NCI-H1436 treated with DMSO at 0.1 percent for 48 hours (cell line): Measurements from ENCODE around the gene DLK1.

Source experiments
- DNase-seq: peaks from one replicate; lab custom pipeline; 2025; lab: John Stamatoyannopoulos, UW

Gene DLK1

DNA sequence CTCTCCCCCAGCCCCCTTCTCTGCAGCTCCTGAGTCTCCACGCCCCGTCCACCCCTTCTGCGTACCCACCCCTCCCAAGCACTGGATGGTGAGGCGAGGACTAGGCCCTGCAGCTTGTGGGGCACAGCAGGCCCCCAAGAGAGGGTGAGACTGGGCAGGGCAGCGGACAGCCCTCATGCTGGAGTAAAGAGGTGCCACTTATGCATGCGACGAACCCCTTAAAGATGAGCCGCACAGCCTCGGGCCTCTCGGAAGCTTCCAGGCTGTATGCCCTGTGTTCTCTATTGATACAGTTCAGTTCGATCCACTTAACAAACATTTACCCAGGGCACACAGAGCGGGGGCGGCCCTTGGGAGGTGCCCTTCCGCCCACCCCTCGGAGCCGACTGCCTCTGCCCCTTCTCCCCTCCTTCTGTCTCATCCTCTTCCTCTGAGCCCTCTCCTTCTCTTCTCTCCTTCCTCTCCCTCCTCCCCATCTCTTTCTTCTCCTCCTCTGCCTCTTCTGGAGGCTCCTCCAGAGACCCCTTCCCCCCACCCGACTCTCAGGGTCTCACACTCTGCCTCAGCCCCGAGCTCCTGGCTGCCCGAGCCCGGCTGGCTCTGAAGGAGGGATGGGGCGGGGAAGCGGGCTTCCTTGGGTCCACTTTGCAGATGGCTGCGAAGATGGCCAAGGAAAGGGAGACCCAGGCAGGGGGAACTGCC is 32.7 kb upstream of the DLK1 start:
- no peak for DNase-seq

DNA sequence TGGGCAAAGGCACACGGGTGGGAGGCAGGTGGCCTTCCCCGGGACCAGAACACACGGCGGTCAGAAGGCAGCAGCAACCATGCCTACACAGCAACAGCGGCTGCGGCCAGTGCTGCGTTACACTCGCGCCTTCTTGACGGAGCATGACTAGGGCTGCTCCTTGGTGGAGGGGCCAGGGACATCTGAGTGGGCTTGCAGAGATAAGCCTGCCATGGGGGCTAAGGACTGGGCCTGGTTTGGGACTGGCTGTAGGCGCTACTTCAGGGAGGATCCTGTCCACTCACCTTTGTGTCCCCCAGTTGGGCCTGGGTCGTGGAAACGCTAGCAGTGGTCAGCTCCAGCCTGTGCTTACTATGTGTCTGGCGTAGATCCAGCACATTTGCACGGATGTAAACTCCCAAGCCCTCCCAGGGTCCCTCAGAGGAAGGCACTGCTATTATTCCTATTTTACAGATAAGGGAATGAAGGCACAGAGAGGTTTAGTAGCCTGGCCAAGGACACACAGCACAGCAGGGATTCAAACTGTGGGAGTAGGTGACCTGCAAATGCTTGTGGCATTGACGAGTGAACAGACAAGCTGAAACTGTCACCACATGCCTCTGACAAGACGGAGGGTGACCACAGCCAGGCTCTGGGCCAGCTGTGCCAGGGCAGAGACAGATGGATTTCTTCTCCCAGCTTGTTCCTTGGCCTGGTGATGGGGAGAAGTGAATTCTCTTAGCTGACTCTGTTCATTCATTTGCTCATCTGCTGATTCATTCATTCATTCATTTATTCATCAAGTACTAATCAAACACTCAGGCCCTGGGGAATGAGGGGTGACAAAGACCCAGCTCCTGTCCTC is 31.9 kb upstream of the DLK1 start:
- DNase-seq = no peak

DNA sequence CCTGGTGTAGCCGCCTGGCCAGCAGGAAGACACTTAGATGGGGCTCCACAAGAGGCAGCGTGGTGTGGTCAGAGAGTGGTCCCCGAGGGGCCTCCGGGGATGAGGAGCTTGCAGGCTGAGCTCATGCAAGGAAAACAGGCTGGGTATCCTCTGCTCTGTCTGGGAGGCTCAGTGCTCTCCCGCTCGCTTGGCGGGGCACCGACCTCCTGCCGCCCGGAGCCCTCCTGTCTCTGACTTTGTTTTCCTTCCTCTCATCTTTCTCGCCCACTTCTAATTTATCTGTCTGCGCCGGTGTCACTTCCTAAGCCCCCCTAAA is 31.3 kb upstream of the DLK1 start:
- no peak for DNase-seq

DNA sequence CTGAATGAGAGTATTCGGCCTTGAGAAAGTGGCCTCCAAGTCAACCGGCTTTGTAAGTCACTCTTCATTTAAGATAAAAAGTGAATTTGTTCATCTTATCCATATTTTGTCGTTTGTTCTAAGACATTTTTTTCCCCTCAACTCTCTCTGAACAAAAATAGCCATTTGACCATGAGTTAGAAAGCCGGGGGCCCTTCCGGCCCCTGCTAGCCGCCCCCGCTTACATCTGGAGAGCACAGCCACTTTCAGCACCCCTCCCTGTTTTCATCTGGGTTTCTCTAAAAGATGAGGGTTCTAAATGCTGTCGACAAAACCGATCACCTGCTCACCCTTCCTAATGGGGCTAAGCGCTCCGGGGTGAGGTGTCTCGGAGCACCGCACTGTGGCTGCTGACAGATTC is 30.7 kb upstream of the DLK1 start:
- no peak for DNase-seq

DNA sequence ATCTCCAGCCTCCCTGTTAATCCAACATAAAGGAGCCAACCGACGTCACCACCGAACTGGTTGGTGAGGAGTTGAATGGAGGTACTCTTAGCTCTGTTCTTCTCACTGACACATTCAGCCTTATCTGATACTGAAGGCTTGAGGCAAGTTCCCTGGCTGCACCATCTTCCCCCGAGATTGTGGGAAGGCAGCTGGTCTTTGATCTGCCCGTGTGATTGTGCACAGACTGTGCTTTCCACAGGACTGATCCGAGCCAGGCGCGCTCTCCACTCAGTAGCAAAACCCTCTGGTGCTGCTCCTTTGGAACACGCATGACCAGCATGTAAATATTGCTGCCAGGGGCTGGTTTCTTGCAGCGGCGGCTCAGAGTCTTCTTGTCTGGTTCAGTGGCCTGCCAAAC is 30.1 kb upstream of the DLK1 start:
- DNase-seq = no peak

DNA sequence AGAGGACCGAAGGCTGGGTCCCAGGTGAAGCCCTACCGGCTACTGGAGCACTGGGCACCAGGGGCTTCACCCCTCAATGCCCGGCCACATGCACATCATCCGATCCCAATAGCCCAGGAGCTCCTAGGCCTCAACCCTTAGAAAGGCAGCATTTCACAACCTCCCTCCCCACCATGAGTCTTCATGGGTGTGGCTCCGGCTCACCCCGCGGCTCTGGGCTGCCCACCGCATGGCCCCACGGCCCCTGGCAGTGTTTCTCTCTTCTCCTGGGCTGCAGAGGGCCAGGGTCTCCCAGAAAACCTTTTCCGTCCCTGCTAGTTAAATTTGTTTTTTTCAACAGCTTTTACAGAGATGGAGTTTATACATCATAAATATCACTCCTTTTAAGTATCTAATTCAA is 28.6 kb upstream of the DLK1 start:
- no peak for DNase-seq

DNA sequence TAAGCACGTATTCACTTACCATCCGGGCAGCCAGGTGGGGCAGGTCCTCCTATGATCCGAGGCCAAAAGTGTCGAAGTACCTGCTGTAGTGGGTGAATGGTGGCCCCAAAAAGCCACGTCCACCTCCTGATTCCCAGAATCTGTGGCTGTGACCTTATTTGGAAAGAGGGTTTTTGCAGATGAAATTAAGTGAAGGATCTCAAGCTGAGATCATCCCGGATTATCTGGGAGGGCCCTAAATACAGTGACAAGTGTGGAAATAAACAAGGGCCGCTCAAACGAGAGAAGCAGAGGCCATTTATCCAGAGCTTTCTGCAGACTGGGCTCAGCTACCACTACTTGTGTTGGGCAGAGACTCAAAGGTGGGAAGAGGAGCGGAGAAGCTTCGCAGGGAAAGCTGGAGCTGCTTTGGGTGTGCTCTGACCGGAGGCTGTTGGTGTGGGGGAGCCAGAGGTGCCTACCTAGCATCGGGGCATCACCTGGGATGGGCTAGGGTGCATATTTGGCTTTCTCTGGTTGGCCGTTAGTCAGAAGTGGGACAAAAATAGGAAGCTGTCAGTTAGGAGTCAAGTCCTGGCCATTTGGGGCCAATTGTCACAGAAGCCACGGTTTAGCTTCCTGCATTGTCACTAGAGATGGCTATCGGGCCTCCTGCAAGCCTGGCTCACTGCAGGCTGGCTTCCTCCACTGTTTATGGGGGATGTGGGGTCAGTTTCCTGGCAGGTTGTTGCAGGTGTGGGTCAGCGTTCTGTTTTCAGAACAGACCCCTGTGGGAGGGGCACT is 27.8 kb upstream of the DLK1 start:
- DNase-seq = no peak

DNA sequence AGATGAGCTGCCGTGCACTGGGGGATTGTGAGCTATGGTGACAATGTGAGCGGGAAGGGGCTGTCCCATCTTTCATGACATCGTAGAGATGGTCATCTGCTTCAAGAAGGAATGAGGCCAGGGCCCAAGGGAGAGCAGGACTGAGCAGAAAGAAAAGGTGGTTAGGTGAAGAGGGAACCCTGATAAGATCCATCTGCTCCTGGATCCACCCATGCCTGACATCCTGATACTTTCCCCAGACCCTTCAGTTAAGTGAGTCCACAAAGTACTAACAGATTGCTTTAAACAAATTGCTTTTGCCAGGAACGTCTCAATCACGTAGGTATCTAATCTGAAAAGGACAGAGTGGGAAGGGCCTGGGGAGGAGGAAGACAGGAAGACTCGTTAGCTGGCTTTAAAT is 25.4 kb upstream of the DLK1 start:
- DNase-seq = no peak

DNA sequence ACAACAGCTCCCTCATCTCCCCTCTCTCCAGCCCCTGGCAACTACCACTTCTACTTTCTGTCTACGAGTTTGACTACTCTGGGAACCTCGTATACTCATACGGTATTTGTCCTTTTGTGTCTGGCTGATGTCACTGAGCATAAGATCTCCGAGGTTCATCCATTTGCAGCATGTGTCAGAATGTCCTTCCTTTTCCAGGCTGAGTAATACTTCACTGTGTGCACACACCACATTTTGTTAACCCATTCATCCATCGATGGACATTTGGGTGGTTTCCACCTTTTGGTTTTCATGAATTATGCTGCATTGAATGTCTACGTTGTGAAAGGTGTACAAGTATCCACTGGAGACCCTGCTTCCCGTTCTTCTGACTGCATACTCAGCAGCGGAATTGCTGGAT is 24.1 kb upstream of the DLK1 start:
- no peak for DNase-seq

DNA sequence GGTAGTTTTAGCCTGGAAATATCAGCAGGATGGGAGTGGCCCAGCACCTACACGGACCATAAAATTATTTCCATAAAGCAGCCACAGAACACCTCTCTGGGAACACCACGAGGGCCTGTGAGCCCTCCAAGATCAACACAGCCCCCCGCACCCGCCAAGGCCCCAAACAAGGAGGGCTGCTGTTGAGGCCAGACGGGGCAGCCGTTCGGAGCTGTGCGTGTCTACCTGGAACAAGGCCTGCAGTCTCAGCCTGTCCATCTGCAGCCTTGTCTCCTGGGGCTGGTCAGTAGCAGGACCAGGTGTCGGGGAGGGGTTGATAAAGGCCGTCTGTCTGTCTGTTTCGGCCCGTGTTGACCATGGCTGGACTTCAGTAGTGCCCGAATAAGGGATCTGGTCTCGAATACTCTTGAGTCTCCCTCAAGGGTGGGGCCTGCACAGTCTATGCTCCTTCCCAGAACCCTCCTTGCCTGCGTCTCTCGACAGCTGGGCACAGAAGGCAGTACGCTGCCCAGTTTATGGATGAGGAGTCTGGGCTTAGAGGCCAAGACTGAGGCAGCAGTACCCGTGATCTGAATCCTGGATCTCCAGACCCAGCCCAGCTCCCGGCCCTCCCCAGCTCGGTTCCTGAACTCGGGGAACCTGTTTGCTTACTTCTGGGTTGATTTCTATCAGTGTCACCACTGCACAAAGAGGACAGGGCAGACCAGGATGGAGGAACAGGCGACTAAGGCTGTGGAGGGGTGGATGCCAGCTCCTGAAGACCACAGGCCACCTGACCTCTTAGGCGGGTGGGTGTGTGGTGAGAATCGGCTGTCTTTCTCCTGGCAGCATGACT is 23.1 kb upstream of the DLK1 start:
- DNase-seq = no peak

DNA sequence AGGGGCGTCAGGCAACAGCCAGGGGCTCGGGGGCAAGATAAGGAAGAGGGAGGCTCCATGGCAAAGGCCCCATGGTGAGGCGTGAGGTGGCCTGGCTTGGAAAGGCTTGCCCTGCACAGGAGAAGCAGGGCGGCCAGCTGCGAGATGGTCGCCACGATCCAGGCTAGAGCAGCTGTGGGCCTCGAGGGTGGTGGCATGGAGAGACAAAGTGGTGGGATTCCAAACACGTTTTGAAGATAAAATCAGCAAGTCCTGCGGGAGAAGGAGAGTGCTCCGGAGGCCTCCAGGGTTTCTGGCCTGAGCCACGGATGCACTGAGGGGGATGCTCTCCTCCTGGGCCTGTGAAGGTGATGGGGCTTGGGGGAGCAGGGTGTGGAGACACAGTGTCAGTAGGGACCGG is 20.5 kb upstream of the DLK1 start:
- no peak for DNase-seq

DNA sequence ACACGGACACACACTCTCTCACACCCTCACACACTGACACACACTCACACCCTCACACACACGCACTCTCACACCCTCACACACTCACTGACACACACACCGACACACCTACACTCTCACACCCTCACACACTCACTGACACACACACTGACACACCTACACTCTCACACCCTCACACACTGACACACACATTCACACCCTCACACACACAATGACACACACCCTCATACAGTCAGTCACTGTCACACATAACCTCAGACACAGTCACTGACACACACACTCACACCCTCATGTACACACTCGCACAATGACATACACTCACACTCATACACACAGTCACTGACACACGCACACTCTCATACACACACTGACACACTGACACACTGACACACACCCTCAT is 19.8 kb upstream of the DLK1 start:
- DNase-seq = no peak

DNA sequence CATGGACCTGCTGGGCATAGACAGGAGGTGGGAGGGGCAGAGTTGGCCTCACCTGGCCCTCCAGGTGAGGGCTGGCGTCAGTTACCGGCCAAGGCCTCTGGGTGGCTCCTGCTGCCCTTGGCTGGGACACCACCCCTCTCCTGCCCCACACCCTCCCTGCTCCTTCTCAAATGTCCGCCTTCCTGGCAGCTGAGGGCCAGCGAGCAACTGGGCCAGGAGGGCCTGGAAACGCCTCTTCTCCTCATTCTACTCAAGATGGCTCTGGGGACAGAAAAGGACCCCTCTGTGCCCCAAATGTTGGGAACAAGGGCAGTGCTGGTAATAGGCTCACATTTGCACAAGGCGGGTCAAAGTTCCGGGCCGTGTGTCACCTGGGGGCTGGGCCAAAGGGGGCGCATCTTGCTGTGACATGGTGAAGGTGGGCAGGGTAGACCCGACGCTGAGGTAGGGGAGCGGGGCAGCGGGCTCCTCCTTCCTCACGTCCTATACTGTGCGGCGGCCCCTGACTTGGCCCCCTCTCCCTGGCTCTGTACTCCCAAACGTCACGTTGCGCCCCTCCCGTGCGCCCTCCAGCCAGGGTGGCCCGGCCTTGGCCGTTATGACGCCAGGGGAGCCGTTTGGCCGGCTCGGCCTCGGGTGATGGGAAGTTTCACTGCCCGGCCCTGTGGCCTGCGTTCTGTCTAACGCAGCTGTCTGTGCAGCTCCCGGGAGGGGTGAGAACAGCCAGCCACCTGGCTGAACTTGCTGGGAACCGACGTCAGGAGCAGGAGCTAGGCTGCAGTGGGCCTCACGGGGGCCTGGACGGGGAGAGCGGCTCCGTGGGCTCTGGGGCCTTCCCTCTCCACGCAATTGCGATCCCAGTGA is 18.0 kb upstream of the DLK1 start:
- DNase-seq = no peak

DNA sequence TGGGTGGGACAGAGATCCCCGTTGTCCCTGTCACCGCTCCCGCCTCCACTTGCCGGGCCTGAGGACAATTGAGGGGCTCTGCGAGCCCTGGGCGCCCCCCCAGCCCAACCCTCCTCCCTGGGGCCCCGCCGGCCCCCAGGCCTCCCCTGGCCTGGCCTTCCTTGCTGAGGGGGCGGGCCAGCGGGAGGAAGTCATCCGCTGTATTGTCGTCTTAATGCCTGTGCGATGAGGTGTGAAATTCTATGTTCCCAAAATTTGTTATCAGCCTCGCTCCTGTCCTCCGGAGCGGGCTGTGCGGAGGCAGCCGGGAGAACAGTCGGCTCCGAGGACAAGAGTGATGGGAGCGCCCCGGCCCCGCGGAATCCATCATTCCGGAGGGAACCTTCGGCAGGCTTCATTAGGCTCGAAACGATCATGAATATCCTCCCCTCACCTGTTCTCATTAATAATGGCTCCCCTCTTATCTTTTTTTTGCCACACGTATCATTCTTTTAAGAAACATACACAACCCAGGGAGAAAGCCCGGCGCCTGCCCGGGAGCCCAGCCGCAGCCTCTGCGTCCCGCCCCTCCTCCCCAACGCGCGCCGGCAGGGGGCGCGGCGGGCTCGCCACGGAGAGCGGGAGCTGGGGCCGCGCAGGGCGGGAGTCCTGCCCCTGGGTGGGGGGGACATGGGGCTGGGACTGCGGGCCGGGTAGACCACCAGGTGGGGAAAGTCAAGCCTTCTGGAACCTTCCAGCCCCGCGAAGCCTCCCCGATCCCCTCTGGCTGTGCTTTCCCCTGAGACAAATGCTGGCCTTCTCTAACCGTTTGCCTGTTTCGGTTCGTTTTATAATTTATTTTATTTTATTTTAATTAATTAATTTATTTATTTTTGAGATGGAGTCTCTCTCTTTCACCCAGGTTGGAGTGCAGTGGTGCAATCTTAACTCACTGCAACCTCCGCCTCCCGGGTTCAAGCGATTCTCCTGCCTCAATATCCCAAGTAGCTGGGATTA is 17.1 kb upstream of the DLK1 start:
- DNase-seq = no peak

DNA sequence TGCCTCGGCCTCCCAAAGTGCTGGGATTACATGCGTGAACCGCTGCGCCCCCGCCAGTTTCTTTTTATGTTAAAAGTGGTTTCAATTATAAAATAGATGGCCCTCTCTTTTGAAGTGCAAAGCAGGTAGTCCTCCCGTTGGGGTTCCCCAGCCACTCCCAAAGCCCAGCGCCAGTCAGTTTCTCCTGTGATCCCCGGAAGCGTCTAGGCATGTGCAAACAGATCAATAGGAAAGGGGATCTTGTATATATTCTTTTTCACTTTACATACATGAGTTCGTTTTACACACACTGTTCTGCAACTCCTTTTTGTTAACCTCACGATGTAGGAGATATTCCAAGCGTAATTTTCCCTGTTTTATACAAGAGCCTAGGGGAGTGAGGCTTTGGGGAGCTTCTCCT is 16.3 kb upstream of the DLK1 start:
- no peak for DNase-seq

DNA sequence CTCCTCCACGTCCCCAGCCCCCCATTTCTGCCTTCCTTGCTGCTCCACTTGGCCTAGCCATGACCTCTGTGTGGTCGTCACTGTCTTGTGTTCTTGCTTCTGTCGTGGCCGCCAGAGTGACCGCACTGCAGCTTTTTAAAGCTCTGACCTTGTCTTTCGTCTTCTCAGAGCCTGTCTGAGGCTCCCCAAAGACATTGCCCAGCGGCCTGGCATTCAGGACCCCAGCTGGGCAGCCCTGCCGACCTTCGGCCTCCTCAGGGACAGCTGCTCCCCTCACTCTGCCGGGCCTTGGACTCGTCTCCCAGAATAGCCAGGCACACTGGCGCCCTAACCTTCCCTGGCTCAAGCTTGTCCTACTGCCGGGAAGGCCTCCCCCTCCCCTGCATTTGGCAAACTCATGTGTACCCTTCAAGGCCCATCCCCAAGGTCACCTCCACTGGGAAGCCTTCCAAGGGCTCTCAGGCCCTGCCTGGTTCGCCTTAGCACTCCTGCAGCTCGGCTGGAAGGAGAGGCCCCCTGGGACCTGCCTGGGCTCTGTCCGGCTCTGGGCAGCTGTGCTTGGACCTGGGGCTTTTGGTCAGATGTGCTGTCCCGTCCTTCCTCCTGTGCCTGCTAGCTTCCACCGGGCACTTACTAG is 15.7 kb upstream of the DLK1 start:
- no peak for DNase-seq

DNA sequence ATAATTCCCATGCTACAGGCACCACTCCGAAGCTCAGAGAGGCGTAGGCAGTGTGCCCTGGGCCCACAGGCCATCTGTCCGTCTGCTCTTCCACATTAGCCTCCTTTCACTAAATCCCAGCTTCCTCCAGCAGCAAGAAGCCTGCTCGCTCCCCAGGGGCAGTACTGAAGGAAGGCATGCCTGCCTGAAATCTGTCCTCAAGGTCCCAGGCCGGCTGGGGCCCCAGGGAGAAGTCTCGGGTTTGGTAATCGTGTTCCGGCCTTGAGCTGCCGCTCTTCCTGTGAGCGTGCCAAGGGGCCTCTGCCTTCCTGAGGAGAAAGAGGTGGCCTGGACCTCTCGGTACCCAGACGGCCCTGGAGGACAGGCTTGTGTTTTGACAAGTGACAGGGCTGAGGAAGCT is 15.2 kb upstream of the DLK1 start:
- no peak for DNase-seq

DNA sequence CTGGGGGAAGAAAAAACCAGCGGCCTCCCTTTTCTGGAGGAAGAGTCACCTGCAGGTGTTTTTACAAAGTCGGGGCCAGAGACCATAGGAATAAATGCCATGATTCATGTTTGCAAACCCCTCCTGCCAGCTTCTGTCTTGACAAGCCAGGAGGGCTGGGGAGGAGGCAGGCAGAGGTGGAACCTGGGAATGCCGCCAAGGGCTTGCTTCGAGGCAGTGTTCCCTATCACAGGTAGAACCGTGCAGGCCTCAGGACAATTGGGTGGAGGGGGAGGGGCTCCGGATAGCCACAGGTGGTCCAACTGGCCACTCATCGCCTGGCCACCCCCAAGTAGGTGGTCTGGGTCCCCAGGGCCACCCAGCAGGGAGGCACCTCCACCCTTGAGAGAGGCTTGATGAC is 14.2 kb upstream of the DLK1 start:
- DNase-seq = no peak

DNA sequence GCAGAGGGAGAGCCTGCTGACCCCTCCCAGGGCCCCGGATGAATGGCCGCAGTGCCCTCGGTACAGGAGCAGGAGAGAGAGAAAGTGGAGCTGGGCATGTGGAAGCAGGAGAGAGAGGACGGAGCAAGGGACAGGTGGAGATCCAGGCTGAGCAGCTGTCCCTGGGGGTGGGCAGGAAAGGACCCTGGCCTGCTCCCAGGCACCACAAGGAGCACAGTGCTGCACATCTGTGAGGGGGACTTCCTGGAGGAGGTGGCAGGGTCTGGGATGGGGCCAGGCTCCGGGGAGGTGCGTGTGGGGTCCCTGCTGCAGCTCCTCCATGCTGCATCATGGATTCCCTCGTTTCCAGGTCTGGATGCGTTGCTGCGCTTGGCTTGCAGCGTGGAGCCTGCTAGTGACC is 13.0 kb upstream of the DLK1 start:
- DNase-seq = no peak
